ENCODE measurements around the gene RPS19BP1.
A peak's percentile ranks its signal among the peaks of the same experiment; 100 is the strongest.
"Not testable (repeated sequence)": the region's sequence is repeated elsewhere in the genome, so short reads cannot be mapped to it uniquely, and the experiment has no call there.

Gene RPS19BP1

GRCh38 chr22:39513791-39514190, 18.8 kb downstream of the RPS19BP1 start:
- no peak for DNase-seq (ENCODE audit: low read depth)

- no peak for DNase-seq (ENCODE audit: low read depth)
Measured at GRCh38 chr22:39512026-39512425, 20.5 kb downstream of the RPS19BP1 start.

- DNase-seq (ENCODE audit: low read depth), result no peak
Measured at GRCh38 chr22:39511226-39511625, 21.3 kb downstream of the RPS19BP1 start.

GRCh38 chr22:39510529-39511149, 21.9 kb downstream of the RPS19BP1 start:
- DNase-seq (ENCODE audit: low read depth), result no peak

GRCh38 chr22:39508393-39508792, 24.2 kb downstream of the RPS19BP1 start:
- no peak for DNase-seq (ENCODE audit: low read depth)

- not testable (repeated sequence) for DNase-seq (ENCODE audit: low read depth)
Measured at GRCh38 chr22:39507021-39507420, 25.5 kb downstream of the RPS19BP1 start.

GRCh38 chr22:39504071-39504470, 28.5 kb downstream of the RPS19BP1 start:
- DNase-seq (ENCODE audit: low read depth), result no peak

- no peak for DNase-seq (ENCODE audit: low read depth)
Measured at GRCh38 chr22:39503630-39504029, 28.9 kb downstream of the RPS19BP1 start.

- DNase-seq (ENCODE audit: low read depth), result no peak
Measured at GRCh38 chr22:39502789-39503409, 29.6 kb downstream of the RPS19BP1 start.

GRCh38 chr22:39502109-39502788, 30.3 kb downstream of the RPS19BP1 start, which contains the start of gene MIEF1:
Gene MIEF1 (plus strand): TSS chr22:39502290. CDS start chr22:39511295, 9,005 bp downstream.
- peak; percentile 80 for DNase-seq (ENCODE audit: low read depth)

GRCh38 chr22:39501644-39502108, 30.9 kb downstream of the RPS19BP1 start:
- no peak for DNase-seq (ENCODE audit: low read depth)

GRCh38 chr22:39500101-39500500, 32.4 kb downstream of the RPS19BP1 start:
- no peak for DNase-seq (ENCODE audit: low read depth)

GRCh38 chr22:39498802-39499201, 33.7 kb downstream of the RPS19BP1 start:
- no peak for DNase-seq (ENCODE audit: low read depth)

- DNase-seq (ENCODE audit: low read depth), result no peak
Measured at GRCh38 chr22:39498368-39498767, 34.2 kb downstream of the RPS19BP1 start.

GRCh38 chr22:39497429-39497828, 35.1 kb downstream of the RPS19BP1 start:
- no peak for DNase-seq (ENCODE audit: low read depth)

GRCh38 chr22:39496131-39496838, 36.3 kb downstream of the RPS19BP1 start:
- no peak for DNase-seq (ENCODE audit: low read depth)

GRCh38 chr22:39494471-39495120, 38.0 kb downstream of the RPS19BP1 start:
- DNase-seq (ENCODE audit: low read depth), result no peak

GRCh38 chr22:39493759-39494158, 38.8 kb downstream of the RPS19BP1 start:
- DNase-seq (ENCODE audit: low read depth), result no peak

GRCh38 chr22:39492186-39492585, 40.4 kb downstream of the RPS19BP1 start:
- DNase-seq (ENCODE audit: low read depth), result no peak

- no peak for DNase-seq (ENCODE audit: low read depth)
Measured at GRCh38 chr22:39491696-39492095, 40.9 kb downstream of the RPS19BP1 start.

GRCh38 chr22:39490966-39491680, 41.4 kb downstream of the RPS19BP1 start:
- no peak for DNase-seq (ENCODE audit: low read depth)
